ENCODE data around the gene OVAAL. TPM values are rescaled to one million over a fixed set of nuclear protein-coding genes. Genes with fewer than 3 reads are reported as not detected.

Gene OVAAL
- total and polyA plus RNA-seq, 4 donors = 0.17 TPM; not detected in 3

GRCh38 chr1:180525715-180526039 lies 33.1 kb upstream of the OVAAL start:
- Histone ChIP-seq H3K4me1 (ENCODE audit: control insufficient read depth in 5 of 5, insufficient read depth in 5 of 5, low read length in 5 of 5) (peaks cover 0 to 13% (median 0%) of the 10 kb centered on the region in 5 donors), H3K9ac (ENCODE audit: insufficient read depth in 1 of 2, low read length in 2 of 2) (no peak overlapping the region), H3K27me3 (ENCODE audit: control insufficient read depth in 3 of 3, insufficient read depth in 3 of 3, low read length in 2 of 3) (no peaks in the 10 kb centered on the region), H3K9me3 (ENCODE audit: control insufficient read depth in 4 of 4, insufficient read depth in 3 of 4, low read length in 3 of 4) (no peaks in the 10 kb centered on the region), H3K36me3 (ENCODE audit: control insufficient read depth in 4 of 4, insufficient read depth in 4 of 4, low read length in 4 of 4) (no peaks in the 10 kb centered on the region), H3K27ac (ENCODE audit: low read depth in 1 of 2, low read length in 1 of 2) (no peak overlapping the region), H3K4me3 (no peak overlapping the region)
- WGBS, 2 donors = 33 to 36% methylated on average over 2 of the region's 2 CpGs
- no peak for TF ChIP-seq CTCF (IDR thresholded peaks at IDR 0.05; ENCODE audit: control extremely low read depth, extremely low read depth)
- no peak for ATAC-seq (ENCODE audit: insufficient read depth, low FRiP score)
- no peak for DNase-seq

DNA sequence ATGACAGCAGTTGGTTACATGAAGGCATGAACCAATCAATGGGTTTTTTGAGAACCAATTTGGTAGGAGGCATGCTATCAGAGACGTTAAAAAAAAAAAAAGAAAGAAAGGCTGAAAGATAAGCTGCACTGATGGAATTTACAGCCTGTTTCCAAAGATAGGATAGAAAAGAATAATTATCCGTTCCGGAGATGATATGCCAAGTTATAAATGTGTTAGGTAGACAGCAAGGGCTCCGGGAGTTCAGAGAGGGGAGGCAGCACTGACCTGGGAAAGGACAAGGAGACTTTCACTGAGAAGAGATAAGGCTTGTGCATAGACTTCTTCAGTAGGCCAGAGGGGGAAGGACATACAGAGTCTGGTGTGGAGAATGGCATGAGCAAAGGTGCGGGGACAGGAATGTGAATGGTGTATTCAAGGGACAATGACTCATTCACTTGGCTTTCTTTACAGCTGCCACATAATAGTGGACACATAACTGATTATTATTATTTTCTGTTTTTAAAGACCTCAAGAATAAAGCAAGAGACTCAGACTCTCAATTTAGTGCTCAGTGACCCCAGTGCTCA lies 31.6 kb upstream of the OVAAL start:
- no peak overlapping the region for H3K9ac ChIP-seq (ENCODE audit: insufficient read depth in 1 of 2, low read length in 2 of 2)
- H3K4me3 ChIP-seq = no peak overlapping the region
- TF ChIP-seq CTCF (IDR thresholded peaks at IDR 0.05; ENCODE audit: control extremely low read depth, extremely low read depth) = no peak
- WGBS, 2 donors = 66 to 87% methylated on average over 5 of the region's 5 CpGs
- H3K27me3 ChIP-seq (ENCODE audit: control insufficient read depth in 3 of 3, insufficient read depth in 3 of 3, low read length in 2 of 3) = no peaks in the 10 kb centered on the region
- H3K4me1 ChIP-seq (ENCODE audit: control insufficient read depth in 5 of 5, insufficient read depth in 5 of 5, low read length in 5 of 5) = peaks cover 0 to 11% (median 0%) of the 10 kb centered on the region in 5 donors
- ATAC-seq (ENCODE audit: insufficient read depth, low FRiP score) (peak; percentile 24), DNase-seq (no peak)
- H3K36me3 ChIP-seq (ENCODE audit: control insufficient read depth in 4 of 4, insufficient read depth in 4 of 4, low read length in 4 of 4) = no peaks in the 10 kb centered on the region
- H3K9me3 ChIP-seq (ENCODE audit: control insufficient read depth in 4 of 4, insufficient read depth in 3 of 4, low read length in 3 of 4) = no peaks in the 10 kb centered on the region
- H3K27ac ChIP-seq (ENCODE audit: low read depth in 1 of 2, low read length in 1 of 2) = no peak overlapping the region

GRCh38 chr1:180528868-180529470 lies 29.8 kb upstream of the OVAAL start:
- H3K9ac ChIP-seq (ENCODE audit: insufficient read depth in 1 of 2, low read length in 2 of 2) = no peak overlapping the region
- 82 to 85% methylated on average over 11 of the region's 11 CpGs for WGBS, 2 donors
- H3K27me3 ChIP-seq (ENCODE audit: control insufficient read depth in 3 of 3, insufficient read depth in 3 of 3, low read length in 2 of 3) = no peaks in the 10 kb centered on the region
- H3K36me3 ChIP-seq (ENCODE audit: control insufficient read depth in 4 of 4, insufficient read depth in 4 of 4, low read length in 4 of 4) = no peaks in the 10 kb centered on the region
- peak overlapping the region in 1 of 2 donors; percentile 89 for H3K27ac ChIP-seq (ENCODE audit: low read depth in 1 of 2, low read length in 1 of 2)
- ATAC-seq (ENCODE audit: insufficient read depth, low FRiP score) (peak; percentile 10), DNase-seq (no peak)
- H3K9me3 ChIP-seq (ENCODE audit: control insufficient read depth in 4 of 4, insufficient read depth in 3 of 4, low read length in 3 of 4) = no peaks in the 10 kb centered on the region
- H3K4me1 ChIP-seq (ENCODE audit: control insufficient read depth in 5 of 5, insufficient read depth in 5 of 5, low read length in 5 of 5) = peaks cover 0 to 11% (median 3%) of the 10 kb centered on the region in 5 donors
- H3K4me3 ChIP-seq = no peak overlapping the region
- no peak for TF ChIP-seq CTCF (IDR thresholded peaks at IDR 0.05; ENCODE audit: control extremely low read depth, extremely low read depth)
